GM18520 (cell line): Measurements from ENCODE around the gene ZNF418.
"Not testable (repeated sequence)": the region's sequence is repeated elsewhere in the genome, so short reads cannot be mapped to it uniquely, and the experiment has no call there.

Experiments
- ATAC-seq: cut with Tn5 transposase; IDR thresholded peaks from one replicate; pipeline ENCODE4 v1.9.1; 2021; ENCODE audit not compliant: unreplicated experiment

ZNF418 gene

GRCh38 chr19:57890706-57891105, 44.5 kb downstream of the ZNF418 start:
- ATAC-seq = not testable (repeated sequence)

- ATAC-seq = no peak
These were observed 46.5 kb downstream of the ZNF418 start, which contains the start of gene ZNF814 for GRCh38 chr19:57888560-57889231. Gene ZNF814 (minus strand): TSS chr19:57889037. CDS start chr19:57888802, 235 bp downstream.

- no peak for ATAC-seq
These were observed 47.1 kb downstream of the ZNF418 start for GRCh38 chr19:57888107-57888559.

GRCh38 chr19:57887195-57887941, 47.8 kb downstream of the ZNF418 start:
- ATAC-seq = no peak

GRCh38 chr19:57886046-57886445, 49.2 kb downstream of the ZNF418 start:
- no peak for ATAC-seq

- ATAC-seq = not testable (repeated sequence)
These were observed 61.1 kb downstream of the ZNF418 start for GRCh38 chr19:57873883-57874799.

GRCh38 chr19:57872450-57872849, 62.8 kb downstream of the ZNF418 start:
- ATAC-seq = no peak
